Hindlimb muscle (tissue), 1 donor: ENCODE measurements around the gene DOK5. TPM values are rescaled to one million over a fixed set of nuclear protein-coding genes. Genes with fewer than 3 reads are reported as not detected.

Experiments
- DNase-seq: peaks from one replicate; pipeline ENCODE4 v3.0.0-alpha.2; 2013
- polyA plus RNA-seq: library from polyadenylated mRNA; unstranded; fragments of 120-200 nt; gene quantifications from one replicate; pipeline ENCODE4 v1.2.1, GENCODE V29; 2013; ENCODE audit not compliant: insufficient read length

The DOK5 gene
- polyA plus RNA-seq, 1 donor = 27.1 TPM

DNA sequence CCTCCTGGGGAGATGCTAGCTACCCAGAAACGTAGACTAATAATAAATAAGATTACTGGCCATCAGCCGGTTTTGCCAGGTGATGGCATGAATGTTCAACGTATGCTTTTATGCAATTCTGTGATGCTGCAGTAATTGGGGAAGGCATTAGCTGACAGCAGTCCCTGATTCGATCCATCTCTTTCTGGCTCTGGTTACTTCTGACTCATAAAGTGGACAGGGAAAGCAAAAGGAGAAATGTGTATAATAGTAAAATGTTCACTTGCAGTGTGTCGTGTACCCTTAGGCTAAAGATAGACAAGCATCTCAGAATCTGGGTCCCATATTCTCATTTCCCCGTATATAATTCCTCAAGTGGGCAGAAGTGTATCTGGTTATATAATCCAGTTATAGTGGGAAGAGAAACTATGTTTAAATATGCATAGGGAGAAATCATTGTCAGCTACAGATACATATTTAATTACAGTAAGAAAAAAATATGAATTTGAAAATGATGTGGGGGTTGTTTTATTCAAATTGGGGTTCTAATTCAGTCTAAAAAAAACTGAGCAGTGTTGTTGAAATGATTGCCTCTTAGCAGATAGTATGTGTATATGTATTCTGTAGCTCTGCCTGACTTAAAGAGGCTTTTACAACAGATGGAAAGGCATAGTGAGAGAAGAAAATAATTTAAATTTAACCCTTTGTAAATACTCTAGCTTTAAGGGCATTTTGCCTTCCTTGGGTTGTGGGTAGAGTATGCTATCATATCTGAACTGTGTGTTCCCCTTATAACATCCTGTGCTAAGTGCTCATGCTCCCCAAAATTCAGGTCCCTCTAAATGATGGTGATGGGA is 40.6 kb downstream of the DOK5 start:
- DNase-seq = no peak

DNA sequence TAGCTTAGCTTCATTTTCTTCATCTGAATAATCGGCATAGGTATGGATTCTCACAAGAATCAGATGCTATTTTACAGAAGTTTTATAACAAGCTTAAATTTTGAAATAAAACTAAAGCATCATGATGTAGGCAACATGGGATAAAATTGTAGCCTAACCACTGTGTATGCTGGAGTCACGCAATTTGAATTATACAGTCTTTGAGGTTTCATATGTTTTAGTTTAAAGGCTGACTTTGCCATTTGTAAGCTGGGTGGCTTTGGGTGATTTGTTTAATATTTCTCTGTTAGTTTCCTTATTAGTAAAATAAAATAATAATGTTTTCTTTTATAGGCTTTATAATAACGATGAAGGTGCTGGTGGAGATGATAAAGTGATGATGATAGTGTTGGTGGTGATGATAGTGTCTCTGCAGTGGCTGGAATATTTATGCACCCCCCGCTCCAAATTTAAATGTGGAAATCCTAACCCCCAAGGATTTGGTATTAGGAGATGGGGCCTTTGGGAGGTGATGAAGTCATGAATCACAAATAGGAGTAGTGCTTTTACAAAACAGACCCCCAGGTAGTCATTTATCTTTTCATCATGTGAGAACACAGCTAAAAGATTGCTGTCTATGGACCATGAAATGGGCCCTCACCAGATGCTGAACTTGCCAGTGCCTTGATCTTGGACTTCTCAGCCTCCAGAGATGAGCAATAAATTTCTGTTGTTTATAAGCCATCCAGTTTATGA is 42.0 kb downstream of the DOK5 start:
- DNase-seq = no peak

DNA sequence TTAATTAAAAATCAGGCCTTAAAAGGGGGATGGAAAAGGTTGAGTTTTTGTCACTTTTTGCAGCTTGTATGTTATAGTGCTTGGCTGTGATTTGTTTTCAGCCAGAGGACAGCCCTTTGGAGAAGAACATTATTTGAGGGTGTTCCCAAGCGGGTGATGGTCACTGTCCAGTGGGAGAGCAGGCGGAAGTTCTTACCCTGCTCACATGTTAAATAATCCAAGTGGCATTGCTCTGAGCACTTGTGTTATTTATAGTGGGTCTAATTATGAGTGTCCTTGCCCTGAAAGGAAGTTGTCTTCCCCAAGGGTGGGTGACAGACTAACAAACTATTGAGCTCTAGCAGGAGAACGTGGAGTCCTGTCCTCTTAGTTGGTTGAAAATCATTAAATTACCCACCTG is 49.5 kb downstream of the DOK5 start:
- DNase-seq = no peak

DNA sequence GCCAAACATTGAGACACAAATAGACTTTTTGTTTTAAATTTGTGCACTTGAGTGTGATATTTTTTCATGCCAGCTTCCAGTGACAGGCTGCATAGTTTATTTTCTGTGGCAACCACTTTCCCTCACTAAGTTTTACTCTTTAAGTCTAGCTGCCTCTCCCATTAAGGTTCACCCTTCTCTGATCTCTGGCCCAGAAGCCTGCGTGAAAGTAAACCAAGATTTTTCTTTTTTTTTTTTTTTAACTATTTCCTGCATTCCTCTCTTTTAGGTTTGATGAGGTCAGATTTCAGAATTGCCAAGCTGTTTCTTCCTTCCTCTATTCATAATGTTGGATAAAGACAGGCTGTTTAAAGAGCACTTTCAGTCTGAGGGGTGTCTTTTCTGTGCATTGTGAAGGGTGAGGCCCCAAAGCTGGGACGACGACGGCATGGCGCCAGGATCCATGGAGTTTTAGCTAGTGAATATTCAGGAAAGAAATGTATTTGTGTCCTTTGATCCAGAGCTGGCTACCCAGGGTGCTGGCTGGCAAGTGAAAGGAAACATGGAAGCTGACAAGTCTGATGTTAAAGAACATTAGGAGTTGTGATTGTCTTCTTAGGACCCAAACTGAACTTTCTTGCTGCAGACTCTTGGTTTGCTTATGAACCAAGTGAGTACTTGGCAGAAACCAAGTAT is 50.7 kb downstream of the DOK5 start:
- DNase-seq = no peak

DNA sequence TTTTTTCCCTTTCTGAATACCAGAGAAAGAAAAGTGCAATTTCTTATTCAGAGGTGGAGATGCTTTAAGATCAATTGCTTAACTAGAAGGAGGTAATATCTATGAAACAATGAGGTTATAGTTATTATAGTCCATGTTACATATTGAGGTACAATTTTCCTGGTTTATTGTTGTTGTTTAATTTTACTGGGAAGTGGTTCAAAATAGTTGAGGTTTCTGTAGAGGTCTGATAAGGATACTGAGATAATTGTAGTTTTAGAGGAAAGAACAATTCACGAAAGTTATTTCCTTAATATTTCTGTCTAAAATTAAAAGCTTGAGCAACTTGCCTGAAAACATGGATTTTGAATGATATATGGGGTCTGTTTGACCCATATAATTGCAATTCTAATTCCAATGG is 51.4 kb downstream of the DOK5 start:
- DNase-seq = no peak

DNA sequence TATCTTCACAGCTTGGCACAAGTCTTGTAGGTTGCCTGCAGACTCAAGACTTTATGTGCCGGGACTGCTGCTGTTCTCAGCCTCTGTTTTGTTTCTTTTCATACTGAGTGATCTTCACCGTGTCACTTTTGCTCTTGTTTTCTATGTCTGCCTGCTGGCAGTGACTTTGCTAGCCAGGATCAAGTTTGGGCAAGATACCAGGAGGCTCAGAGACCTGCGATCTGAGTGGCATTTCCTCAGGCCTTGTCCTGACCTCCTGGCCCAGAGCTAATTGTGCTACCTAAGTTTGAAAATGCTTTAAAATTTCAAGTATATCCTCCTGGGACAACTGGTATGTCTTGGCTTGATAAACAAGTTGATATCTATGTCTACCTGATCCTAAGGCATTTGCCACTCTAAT is 57.2 kb downstream of the DOK5 start:
- DNase-seq = no peak

DNA sequence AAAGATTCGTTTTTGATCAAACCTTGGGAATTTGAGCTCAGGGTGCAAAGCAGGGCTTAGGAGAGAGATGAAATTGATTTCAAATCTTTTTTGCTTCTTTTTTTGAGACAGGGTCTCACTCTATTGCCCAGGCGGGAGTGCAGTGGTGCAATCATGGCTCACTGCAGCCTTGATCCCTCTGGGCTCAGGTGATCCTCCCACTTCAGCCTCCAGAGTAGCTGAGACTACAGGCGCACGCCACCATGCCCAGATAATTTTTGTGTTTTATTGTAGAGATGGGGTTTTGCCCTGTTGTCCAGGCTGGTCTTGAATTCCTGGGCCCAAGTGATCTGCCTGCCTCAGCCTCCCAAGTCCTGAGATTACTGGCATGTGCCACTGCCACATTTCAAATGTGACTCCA is 58.7 kb downstream of the DOK5 start:
- no peak for DNase-seq

DNA sequence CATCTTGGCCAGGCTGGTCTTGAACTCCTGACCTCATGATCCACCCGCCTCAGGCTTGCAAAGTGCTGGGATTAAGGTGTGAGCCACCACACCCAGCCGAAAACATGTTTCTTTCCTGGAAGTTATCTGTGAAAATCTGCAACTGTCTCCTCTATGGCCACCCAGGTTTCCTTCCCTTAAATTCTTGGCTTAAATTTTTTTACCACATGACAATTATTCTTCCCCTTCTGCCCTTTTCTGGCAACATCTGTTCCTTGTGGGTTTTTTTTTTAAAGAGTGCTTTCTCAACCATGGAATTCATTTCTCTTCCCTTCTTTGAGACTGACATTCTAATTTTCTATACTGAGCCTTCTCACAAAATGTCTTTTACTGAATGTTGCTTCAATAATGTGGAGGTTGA is 59.6 kb downstream of the DOK5 start:
- DNase-seq = no peak

DNA sequence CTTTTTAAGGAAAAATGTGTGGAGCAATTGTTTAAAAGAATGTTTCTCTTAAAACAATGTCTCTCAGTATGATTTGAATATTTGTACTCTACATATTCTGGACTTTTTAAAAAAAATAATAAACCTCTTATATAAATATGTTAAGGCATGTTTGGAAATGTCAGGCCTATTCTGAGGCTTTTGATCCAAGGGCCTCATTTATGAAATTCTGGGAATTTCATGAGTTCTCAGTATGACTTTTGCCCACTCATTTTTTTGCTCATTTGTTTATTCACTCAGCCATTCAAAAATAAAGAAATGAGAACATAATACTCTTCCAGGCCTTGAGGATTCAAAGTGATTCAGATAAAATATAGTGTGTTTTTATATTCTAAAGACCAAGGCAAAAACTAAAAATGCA is 60.4 kb downstream of the DOK5 start:
- no peak for DNase-seq

DNA sequence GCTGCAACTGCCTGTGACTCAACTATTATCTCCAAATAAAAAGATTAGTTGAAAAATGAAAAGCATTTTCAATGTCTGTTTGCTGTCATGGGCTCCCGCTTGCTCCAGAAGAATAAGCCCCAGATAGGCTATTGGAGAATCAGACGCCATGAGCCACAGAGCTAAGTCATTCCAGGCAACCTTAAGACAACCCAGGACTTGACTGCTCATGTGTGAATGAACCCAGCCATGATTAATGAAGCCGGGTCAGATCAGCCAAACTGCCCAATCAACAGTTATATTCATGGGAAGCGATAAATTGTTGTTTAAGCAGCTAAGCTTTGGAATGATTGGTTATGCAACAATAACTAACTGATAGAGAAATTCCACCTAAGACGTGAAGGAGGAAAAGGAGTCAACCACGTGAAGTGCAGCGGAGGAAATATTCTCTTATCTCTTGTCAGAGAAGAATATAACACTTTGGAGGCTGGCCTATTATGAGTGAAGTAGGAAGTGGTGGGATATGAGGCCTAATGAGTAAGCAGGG is 64.2 kb downstream of the DOK5 start:
- no peak for DNase-seq

DNA sequence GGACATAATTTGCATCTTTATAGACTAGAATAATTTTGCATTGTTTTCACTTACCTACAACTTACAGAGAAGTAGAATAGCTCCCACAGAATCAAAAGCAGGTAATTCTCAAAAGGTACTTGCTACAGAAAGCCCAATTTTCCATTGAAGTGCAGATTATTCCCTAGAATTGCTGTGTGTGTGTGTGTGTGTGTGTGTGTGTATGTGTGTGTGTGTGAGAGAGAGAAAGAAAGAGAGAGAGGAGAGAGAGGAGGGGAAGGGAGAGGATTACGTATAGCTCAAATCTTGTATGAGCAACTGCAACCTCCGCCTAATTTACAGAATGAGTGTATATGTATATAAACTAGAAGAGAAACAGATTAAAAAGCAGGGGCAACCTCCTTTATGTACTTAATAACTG is 68.0 kb downstream of the DOK5 start:
- DNase-seq = no peak

DNA sequence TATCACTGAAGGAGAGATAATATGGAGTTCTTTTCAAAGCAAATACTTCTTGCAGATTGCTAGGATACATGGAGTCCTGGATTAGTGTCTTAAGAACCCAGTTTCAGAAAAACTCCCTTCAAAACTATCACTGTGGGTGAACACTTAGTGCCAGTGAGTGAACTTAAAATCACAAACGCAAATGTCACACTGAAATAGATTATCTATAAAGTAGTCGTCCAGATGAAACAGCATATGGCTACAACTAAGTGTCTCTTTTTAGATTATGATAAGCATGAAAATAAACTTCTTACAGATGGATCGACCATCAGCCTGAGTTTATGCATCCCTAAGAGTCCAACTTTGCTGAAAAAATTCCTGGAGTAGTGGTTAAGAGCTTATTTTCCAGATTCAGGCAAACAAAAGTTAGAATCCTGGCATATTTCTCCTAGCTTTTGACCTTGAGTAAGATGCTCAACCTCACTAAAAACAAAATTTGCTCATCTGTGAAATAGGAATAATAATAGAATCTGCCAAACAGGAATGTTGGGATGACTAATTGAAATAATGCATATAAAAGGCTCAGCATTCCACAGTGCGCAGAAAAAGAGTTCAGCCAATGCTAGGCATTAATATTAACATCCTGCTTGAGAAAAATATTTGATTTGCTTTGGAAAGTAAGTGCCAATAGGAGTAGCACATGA is 70.4 kb downstream of the DOK5 start:
- no peak for DNase-seq

DNA sequence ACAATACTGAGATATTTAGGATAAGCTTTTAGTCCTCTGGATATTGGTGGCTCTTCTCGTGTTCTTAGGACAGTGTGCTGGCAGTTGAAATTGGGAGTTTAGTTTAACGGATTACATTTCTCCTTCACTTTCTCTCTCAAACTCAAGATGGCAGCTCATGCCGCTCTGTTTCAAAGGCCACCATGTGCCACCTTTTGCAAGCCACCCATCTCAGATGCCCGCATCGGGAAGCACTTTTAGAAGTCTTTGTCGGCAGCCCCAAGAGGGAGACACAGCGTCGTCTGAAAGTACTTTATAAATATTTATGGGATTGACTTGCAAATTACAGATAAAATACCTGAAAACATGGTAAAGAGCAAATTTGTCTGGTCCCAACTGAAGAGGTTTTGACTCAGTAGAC is 73.5 kb downstream of the DOK5 start:
- DNase-seq = no peak

DNA sequence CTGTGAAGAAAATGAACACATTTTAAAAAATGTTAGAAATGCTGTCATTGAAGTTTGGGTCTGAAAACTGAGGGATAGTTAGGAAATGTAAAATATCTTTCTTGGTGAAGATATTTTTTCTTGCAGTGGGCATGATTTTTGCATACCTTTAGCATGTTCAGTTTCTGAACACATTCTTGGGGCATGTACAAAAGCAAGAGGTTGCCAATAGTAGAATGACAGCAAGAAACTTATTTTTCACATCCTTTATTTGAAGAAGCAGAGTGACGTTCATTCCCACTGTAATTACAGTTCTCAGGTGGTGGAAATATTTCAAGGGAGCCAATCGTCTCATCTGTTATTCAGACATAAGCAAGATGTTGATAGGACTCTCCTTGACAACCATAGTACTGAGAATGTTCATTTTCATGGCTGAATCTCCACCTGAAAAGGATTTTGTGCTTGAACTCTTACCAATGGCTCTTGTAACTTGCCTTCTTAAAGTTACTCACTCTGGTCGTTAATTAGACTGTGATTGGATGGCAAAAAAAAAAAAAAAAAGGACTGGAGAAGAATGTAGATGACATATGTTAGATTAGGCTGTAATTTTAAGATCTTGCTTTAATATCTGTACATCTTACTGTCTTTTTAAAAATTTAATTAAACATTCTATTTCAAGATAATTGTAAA is 74.4 kb downstream of the DOK5 start:
- DNase-seq = peak; percentile 11

DNA sequence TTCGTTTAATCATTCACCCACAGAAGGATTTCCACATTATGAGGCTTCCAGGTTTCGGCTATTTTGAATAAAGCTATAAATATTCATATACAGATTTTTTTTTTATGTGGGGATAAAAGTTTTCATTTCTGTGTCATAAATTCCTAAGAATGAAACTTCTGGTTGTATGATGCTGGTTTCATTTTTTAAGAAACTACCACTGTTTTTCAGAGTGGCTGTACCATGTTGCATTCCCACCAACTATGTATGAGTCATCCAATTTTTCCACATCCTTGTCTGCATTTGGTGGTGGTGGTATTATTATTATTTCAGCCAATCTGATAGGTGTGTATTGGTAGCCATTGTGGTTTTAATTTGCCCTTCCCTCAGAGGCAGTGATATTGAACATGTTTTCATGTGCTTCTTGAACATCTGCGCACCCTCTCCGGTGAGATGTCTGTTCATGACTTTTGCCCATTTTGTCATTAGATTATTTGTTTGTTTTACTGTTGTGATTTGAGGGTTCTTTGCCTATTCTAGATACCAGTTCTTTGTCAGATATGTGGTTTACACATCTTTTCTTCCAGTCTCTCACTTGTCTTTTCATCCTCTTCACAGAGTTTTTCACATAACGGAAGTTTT is 75.5 kb downstream of the DOK5 start:
- DNase-seq = no peak

DNA sequence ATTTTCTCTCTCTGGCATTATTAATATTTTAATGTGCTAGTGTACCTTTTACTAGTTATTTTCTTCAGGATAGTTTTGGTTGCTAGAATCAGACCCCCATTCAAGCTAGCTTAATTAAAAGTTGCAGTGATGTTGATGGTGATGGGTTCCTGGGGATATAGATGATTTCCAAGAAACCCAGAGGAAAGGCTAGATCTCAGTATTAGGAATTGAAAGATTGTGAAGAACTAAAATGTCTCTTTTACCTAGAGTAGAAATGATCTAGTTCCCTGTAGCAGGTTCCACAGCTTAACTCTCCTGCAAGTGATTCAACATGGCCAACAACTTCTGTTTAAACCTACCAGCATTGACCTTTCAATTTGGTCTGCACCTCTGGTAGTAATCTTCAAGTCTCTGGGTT is 78.6 kb downstream of the DOK5 start:
- DNase-seq = no peak

DNA sequence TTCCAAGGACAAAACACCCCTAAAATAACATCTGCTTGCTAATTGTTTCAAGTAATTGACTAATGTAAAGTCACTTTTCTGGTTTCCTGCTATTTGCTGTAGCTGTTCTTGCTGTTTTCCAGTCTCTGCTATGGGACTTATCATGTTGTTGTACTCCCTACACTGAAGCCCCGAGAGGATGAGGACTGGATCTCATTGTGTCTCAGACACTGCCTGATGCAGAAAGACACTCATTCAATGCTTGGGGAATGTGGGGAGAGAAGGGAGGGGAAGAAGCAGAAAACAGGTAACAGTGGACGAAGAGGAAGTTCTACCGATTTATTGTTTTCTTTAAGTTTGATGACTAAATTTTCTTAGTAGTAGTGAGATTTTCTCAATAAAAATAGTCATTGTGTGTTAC is 79.8 kb downstream of the DOK5 start:
- DNase-seq = no peak

DNA sequence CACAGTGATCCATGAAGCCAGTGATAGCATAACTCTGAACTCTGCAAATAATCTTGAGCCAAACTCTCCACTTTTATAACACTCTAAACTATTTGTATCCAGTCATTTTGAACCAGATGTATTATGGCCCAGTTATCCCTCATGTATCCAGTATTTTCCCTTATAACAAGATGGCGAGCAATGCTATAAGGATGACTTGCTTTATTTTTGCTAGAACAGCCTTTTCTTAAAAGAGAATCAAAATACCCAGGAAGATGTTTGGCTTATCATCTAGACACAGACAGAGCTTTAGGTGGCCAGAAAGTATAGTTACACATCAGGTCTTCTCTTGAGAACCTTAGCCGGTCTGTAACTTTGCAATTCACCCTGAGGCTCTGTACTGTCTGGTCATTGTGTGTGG is 81.0 kb downstream of the DOK5 start:
- DNase-seq = no peak

DNA sequence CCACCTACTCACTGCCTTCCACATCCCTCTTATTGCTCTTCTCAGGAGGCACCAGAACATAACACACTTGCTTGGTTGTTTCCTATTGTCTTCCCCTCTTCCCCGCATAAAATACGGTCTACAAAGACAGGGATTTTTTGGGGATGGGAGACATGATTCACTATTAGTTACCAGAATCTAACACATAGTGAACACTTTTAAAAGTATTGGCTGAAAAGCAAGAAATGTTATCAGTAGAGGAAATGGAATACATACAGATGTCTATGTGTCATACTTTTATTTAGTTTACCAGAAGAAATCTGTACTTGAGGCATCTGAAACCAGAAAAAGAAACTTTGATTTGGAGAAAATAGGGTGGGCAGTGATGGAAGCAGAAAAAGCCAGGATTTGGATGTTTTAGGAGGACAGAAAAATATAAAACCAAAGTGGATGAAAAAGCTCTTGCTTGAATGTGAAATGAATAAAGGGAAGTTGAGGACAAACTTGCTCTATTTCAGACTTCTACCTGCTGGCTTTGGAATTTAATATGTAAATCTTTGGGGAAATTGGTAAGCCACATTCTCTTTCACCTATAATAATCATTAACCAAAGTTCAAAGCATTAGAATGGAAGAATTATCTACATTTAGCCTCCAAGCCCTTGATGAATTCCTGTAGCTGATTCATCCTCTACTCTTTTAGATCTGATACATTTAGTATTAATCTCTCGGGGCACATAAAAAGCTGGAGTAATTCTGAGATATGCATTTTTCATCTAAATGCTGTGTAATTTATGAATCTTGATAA is 82.6 kb downstream of the DOK5 start:
- DNase-seq = no peak

DNA sequence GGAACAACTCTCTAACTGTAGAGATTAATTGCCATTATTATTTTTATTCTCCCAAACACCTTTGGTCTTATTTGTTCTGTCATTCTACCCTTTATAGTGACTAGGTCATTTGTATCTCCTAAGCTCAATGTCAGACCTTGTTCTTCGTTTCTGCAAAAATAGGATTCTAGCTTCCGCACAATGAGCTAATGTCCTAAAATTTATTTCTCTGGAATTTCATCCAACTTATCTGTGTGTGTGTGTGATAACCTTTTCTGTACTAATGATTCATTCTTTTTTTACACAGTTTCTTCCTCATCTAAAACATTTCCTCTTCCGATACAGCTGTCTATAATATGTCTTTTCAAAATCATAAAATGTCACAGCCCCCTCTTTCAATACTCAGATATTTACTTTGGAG is 84.5 kb downstream of the DOK5 start:
- no peak for DNase-seq

DNA sequence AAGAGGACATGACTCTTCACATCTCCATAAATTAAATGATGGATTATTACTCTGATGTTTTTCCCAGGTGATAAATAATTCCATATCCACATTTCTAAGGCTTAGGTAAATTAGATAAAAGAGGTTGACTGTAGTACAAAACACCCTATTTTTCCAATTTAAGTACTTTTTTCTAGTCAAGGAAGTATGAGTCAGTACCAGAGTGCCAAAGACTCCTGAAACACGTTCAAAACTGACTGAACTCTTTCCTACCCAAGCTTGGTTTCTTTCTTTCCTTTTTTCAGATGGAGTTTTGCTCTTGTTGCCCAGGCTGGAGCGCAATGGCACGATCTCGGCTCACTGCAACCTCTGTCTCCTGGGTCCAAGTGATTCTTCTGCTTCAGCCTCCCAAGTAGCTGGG is 85.0 kb downstream of the DOK5 start:
- DNase-seq = no peak
